DOHH2 (cell line): Measurements from ENCODE around the gene RRAS.
"Not testable (repeated sequence)": the region's sequence is repeated elsewhere in the genome, so short reads cannot be mapped to it uniquely, and the experiment has no call there.

Experiments used
- EZH2phosphoT487 ChIP-seq: fragments of 200-600 bp; sonication (generic); IDR thresholded peaks from 2 replicates; pipeline ENCODE4 v1.6.1; 2017; ENCODE audit warnings: borderline replicate concordance, mild to moderate bottlenecking, antibody characterized with exemption, low read length, moderate library complexity, mixed read lengths
- TF ChIP-seq, protein P1 (sequence below): fragments of 200-600 bp; sonication (generic); IDR thresholded peaks from one replicate; pipeline ENCODE4 v1.5.1; 2014; ENCODE audit warnings: antibody characterized with exemption, mild to moderate bottlenecking, low read depth, low read length; ENCODE audit not compliant: poor library complexity, severe bottlenecking

DNA sequence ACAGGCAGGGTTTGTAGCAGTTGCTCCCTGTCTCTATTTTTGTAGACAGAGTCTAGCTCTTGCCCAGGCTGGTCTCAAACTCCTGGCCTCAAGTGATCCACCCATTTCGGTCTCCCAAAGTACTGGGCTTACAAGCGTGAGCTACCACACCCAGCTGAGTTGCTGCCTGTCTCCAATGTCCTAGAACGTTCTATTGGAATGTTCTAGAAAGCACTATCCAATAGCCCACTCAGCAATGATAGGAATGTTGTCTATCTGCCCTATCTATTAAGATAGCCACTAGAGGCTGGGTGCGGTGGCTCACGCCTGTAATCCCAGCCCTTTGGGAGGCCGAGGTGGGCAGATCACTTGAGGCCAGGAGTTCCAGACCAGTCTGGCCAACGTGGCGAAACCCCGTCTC lies 6.7 kb downstream of the RRAS start:
- TF ChIP-seq, protein P1, sequence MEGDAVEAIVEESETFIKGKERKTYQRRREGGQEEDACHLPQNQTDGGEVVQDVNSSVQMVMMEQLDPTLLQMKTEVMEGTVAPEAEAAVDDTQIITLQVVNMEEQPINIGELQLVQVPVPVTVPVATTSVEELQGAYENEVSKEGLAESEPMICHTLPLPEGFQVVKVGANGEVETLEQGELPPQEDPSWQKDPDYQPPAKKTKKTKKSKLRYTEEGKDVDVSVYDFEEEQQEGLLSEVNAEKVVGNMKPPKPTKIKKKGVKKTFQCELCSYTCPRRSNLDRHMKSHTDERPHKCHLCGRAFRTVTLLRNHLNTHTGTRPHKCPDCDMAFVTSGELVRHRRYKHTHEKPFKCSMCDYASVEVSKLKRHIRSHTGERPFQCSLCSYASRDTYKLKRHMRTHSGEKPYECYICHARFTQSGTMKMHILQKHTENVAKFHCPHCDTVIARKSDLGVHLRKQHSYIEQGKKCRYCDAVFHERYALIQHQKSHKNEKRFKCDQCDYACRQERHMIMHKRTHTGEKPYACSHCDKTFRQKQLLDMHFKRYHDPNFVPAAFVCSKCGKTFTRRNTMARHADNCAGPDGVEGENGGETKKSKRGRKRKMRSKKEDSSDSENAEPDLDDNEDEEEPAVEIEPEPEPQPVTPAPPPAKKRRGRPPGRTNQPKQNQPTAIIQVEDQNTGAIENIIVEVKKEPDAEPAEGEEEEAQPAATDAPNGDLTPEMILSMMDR: not testable (repeated sequence)
- TF ChIP-seq EZH2phosphoT487: not testable (repeated sequence)
